ENCODE results near the gene AFM.

The AFM gene

DNA sequence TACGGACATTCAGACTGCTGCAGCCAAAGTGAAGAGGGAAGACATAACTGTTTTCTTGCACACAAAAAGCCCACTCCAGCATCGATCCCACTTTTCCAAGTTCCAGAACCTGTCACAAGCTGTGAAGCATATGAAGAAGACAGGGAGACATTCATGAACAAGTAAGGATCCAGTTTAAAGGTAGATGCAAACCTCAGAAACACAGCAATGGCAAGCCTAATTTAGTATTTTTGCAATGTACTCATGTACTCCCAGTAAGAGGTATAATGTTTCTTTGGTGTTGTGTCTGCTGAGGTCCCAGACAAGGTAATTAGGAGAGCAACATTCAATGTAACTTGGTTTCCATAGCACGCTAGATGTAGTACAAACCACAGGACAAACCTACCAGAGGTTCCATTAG is 40.9 kb upstream of the AFM start:
- H3K4me3 ChIP-seq (replicated peaks in 1 of 2; ENCODE audit: low read depth in 2 of 2, low read length in 2 of 2), result no peak overlapping the region
- no peak for TF ChIP-seq CTCF (IDR thresholded peaks at IDR 0.05; ENCODE audit: low read depth, low read length)
- DNase-seq (ENCODE audit: low read depth in 2 of 2), result no peak

- H3K4me3 ChIP-seq (replicated peaks in 1 of 2; ENCODE audit: low read depth in 2 of 2, low read length in 2 of 2), result no peak overlapping the region
- DNase-seq (ENCODE audit: low read depth in 2 of 2), result no peak
- TF ChIP-seq CTCF (IDR thresholded peaks at IDR 0.05; ENCODE audit: low read depth, low read length), result no peak
Measured at GRCh38 chr4:73442275-73442674, 39.3 kb upstream of the AFM start.

DNA sequence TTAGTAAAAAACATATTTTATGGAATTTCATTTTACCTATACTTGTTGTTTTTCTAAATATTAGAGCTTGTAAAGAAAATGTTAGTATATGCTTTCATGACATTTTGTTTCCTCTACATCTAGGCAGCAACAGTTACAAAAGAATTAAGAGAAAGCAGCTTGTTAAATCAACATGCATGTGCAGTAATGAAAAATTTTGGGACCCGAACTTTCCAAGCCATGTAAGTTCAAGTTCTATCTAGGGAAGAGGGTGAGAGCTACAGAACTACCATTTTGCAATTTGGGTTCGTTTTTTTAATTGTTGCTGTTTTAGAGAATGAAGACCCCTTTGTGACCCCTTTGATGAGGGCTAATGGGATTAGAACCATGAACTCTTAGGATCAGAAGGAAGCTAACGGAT is 38.3 kb upstream of the AFM start:
- TF ChIP-seq CTCF (IDR thresholded peaks at IDR 0.05; ENCODE audit: low read depth, low read length), result no peak
- no peak overlapping the region for H3K4me3 ChIP-seq (replicated peaks in 1 of 2; ENCODE audit: low read depth in 2 of 2, low read length in 2 of 2)
- no peak for DNase-seq (ENCODE audit: low read depth in 2 of 2)

DNA sequence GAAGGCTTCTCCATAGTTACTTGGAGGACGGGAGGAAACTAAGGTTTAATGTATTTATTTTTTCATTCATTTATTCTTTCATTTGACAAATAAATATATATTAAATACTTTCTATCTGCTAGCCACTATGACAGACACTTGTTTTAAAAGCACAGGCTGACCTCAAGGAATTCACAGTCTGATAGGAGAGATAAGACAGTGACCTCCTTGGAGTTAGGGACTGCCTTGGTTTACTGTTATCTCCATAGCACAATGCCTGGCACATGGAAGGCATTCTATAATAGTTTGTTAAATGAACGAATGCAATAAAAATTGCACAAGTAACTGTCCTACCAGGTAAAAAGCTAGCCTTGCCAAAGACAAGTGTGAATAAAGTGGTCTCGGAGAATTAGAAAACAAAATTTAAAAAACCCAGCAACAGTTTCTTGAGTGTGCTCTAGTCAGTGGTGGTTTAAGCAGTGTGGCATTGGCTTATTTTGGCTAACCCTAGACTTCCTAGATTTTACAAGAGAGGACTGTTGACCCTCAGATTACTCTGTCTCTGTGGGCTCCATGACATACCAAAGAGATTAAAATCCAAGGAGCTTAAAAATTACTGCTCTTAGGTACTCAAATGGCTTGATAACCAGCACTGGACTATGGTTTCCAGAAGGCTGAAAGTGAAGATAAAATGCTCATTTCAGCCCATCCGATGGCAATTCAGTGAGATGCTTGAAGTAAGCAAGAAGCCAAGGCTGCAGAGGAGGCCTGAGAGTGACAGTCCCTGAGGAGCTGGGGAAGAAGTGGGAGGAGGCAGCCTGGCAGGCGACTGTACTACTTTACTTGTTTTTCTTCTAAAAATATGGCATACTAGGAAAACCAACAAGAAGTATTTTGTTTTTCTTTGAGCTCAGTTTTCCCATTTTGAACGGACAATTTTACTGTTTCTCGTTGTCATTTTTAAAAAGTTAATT is 35.9 kb upstream of the AFM start:
- no peak overlapping the region for H3K4me3 ChIP-seq (replicated peaks in 1 of 2; ENCODE audit: low read depth in 2 of 2, low read length in 2 of 2)
- DNase-seq (ENCODE audit: low read depth in 2 of 2), result no peak
- no peak for TF ChIP-seq CTCF (IDR thresholded peaks at IDR 0.05; ENCODE audit: low read depth, low read length)

DNA sequence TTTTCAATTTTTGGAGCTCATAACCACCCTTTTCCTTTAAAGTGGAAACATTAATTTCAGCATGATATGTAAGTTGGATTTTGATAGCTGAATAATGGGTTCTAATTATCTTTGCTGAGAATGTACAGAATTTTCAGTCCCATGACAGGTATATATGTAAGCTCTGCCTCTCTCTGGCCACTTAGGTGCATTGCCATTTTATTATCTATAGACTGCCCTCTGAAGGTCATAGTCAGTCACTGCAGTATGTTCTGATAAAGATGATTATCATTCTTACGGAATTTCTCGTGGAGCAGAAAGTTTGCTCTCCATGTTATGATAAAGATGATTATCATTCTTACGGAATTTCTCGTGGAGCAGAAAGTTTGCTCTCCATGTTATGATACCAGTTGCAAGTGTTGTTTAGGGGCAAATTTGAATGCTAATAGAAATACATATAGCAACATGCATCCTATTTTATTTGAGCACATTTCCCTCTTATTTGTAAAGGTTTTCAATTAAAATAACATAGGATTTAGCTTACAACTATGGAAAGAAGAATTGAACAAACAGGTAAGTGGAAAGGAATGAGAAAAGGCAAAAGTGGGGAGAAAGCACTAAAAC is 35.1 kb upstream of the AFM start:
- peak; percentile 86 for TF ChIP-seq CTCF (IDR thresholded peaks at IDR 0.05; ENCODE audit: low read depth, low read length)
- no peak overlapping the region for H3K4me3 ChIP-seq (replicated peaks in 1 of 2; ENCODE audit: low read depth in 2 of 2, low read length in 2 of 2)
- peak; percentile 55 to 71 for DNase-seq (ENCODE audit: low read depth in 2 of 2)

DNA sequence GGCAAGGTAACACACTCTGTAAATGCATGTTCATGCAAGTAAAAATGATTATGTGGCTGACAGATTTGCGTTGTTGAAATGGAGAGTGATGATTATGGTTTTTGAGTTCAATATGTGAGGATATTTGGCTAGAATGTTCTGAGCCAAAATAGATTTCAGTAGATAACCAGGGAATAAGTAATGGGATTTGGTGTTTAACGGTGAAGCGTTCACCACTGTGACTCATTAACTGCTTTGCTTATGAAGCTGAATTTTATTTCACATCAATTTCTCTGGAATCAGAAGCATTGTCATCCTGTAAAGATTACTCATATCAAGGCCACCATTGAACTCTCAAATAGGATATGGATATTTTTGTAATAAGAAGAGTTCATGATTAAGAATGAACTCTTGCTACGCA is 33.9 kb upstream of the AFM start:
- H3K4me3 ChIP-seq (replicated peaks in 1 of 2; ENCODE audit: low read depth in 2 of 2, low read length in 2 of 2), result no peak overlapping the region
- peak in 1 of 2 donors; percentile 54 for DNase-seq (ENCODE audit: low read depth in 2 of 2)
- no peak for TF ChIP-seq CTCF (IDR thresholded peaks at IDR 0.05; ENCODE audit: low read depth, low read length)
